AG09309 (cell line): ENCODE measurements around the gene RUNX2.

Experiments
- DNase-seq: peaks from one replicate; pipeline ENCODE4 v3.0.0-alpha.2; 2010; ENCODE audit warnings: low read depth
- H3K4me3 ChIP-seq: 2 replicates; pipeline ENCODE4 v1.5.1; 2011; ENCODE audit warnings: mild to moderate bottlenecking, low read depth, low read length, moderate library complexity; ENCODE audit not compliant: control insufficient read depth
- CTCF ChIP-seq: IDR thresholded peaks from 2 replicates; pipeline ENCODE4 v1.5.1; 2011; ENCODE audit warnings: mild to moderate bottlenecking, low read depth, low read length, inconsistent platforms; ENCODE audit not compliant: insufficient read depth, control insufficient read depth; ENCODE audit errors: missing control alignments

The RUNX2 gene

GRCh38 chr6:45614488-45615285 is 286.6 kb downstream of the RUNX2 start:
- no peak for TF ChIP-seq CTCF
- DNase-seq: no peak
- no peak overlapping the region for H3K4me3 ChIP-seq

- TF ChIP-seq CTCF: no peak
- no peak overlapping the region for H3K4me3 ChIP-seq
- DNase-seq: no peak
Measured at GRCh38 chr6:45616209-45616608, 288.1 kb downstream of the RUNX2 start.

- peak; percentile 52 for TF ChIP-seq CTCF
- no peak for DNase-seq
- H3K4me3 ChIP-seq: no peak overlapping the region
Measured at GRCh38 chr6:45617441-45617840, 289.3 kb downstream of the RUNX2 start.

- TF ChIP-seq CTCF: no peak
- H3K4me3 ChIP-seq: no peak overlapping the region
- DNase-seq: no peak
Measured at GRCh38 chr6:45618259-45618658, 290.1 kb downstream of the RUNX2 start.

GRCh38 chr6:45619211-45619760 is 291.2 kb downstream of the RUNX2 start:
- H3K4me3 ChIP-seq: no peak overlapping the region
- no peak for DNase-seq
- no peak for TF ChIP-seq CTCF

GRCh38 chr6:45619994-45620471 is 291.9 kb downstream of the RUNX2 start:
- TF ChIP-seq CTCF: no peak
- no peak for DNase-seq
- H3K4me3 ChIP-seq: no peak overlapping the region

- H3K4me3 ChIP-seq: no peak overlapping the region
- DNase-seq: no peak
- TF ChIP-seq CTCF: no peak
Measured at GRCh38 chr6:45624228-45624627, 296.1 kb downstream of the RUNX2 start.
